Gastrocnemius medialis (tissue), 4 donors: Measurements from ENCODE around the gene TMEM106A.

Source experiments
- CTCF ChIP-seq, 5 experiments: fragments of 450-650 bp in 3 of 5; fragments of 200-600 bp in 2 of 5; sonication (generic) in 2 of 5; IDR thresholded peaks in 4 of 5; conservative IDR thresholded peaks in 1 of 5; 1 replicate in 4 of 5; 2 replicates in 1 of 5; pipeline ENCODE4 v1.5.1; 2016 to 2019; ENCODE audit warnings: antibody characterized with exemption in 5 of 5, mild to moderate bottlenecking in 3 of 5, moderate library complexity in 3 of 5
- POLR2A ChIP-seq, 2 donors: fragments of 450-650 bp; IDR thresholded peaks; one replicate each; pipeline ENCODE4 v1.6.1; 2017; ENCODE audit warnings: antibody characterized with exemption in 2 of 2, mild to moderate bottlenecking in 2 of 2, moderate library complexity in 2 of 2

GRCh38 chr17:43213545-43213944, 1.9 kb downstream of the TMEM106A start:
- TF ChIP-seq CTCF (IDR thresholded peaks at IDR 0.05 in 4 of 5, conservative IDR thresholded peaks at IDR 0.05 in 1 of 5) (no peak), POLR2A (IDR thresholded peaks at IDR 0.05) (no peak)
